Keratinocyte (primary cell): Measurements from ENCODE around the gene ANKFY1. TPM values are rescaled to one million over a fixed set of nuclear protein-coding genes. Genes with fewer than 3 reads are reported as not detected.

Experiments
- DNase-seq: peaks from one replicate; pipeline ENCODE4 v3.0.0-alpha.2; 2011; ENCODE audit warnings: low read depth, missing footprints, low spot score
- FAIRE-seq: peaks from 2 replicates; lab custom pipeline; 2011; peaks lifted over from hg19 to GRCh38; lab: Jason Lieb, UNC
- H2AFZ ChIP-seq: 2 replicates; pipeline ENCODE4 v1.6.0; 2012; ENCODE audit warnings: low read length, control low read depth, inconsistent platforms; ENCODE audit not compliant: control insufficient read depth
- H3K27ac ChIP-seq: 2 replicates; pipeline ENCODE4 v1.5.1; 2011; ENCODE audit warnings: low read length; ENCODE audit not compliant: control insufficient read depth, insufficient read depth
- H3K27me3 ChIP-seq: 3 replicates; pipeline ENCODE4 v1.6.0; 2011; ENCODE audit warnings: low read length; ENCODE audit not compliant: control insufficient read depth, insufficient read depth; ENCODE audit errors: extremely low read depth
- H3K36me3 ChIP-seq, 2 experiments: 2 replicates in 1 of 2; 3 replicates in 1 of 2; pipeline ENCODE4 v1.5.1; 2011; ENCODE audit warnings: low read length in 2 of 2, mild to moderate bottlenecking in 1 of 2; ENCODE audit not compliant: control insufficient read depth in 2 of 2, insufficient read depth in 2 of 2; ENCODE audit errors: extremely low read depth in 1 of 2
- H3K4me1 ChIP-seq: 3 replicates; pipeline ENCODE4 v1.5.1; 2011; ENCODE audit warnings: low read length; ENCODE audit not compliant: control insufficient read depth, insufficient read depth; ENCODE audit errors: extremely low read depth
- H3K4me2 ChIP-seq: 3 replicates; pipeline ENCODE4 v1.6.0; 2011; ENCODE audit warnings: low read depth, low read length; ENCODE audit not compliant: control insufficient read depth, insufficient read depth; ENCODE audit errors: extremely low read depth
- H3K4me3 ChIP-seq, 3 experiments: fragments of 200-600 bp in 1 of 3; sonication (generic) in 1 of 3; 2 replicates in 2 of 3; 3 replicates in 1 of 3; pipeline ENCODE4 v1.5.1; 2011 to 2016; ENCODE audit warnings: low read length in 3 of 3, mild to moderate bottlenecking in 3 of 3, control low read depth in 2 of 3, inconsistent platforms in 1 of 3, low read depth in 1 of 3, mixed read lengths in 1 of 3, mixed run types in 1 of 3, moderate library complexity in 1 of 3; ENCODE audit not compliant: control insufficient read depth in 2 of 3, insufficient read depth in 2 of 3; ENCODE audit errors: extremely low read depth in 1 of 3
- H3K79me2 ChIP-seq: 2 replicates; pipeline ENCODE4 v1.6.0; 2012; ENCODE audit warnings: low read length; ENCODE audit not compliant: control insufficient read depth, insufficient read depth
- H3K9ac ChIP-seq: 3 replicates; pipeline ENCODE4 v1.6.0; 2011; ENCODE audit warnings: low read length; ENCODE audit not compliant: control insufficient read depth, insufficient read depth; ENCODE audit errors: extremely low read depth
- H3K9me1 ChIP-seq: 3 replicates; pipeline ENCODE4 v1.6.0; 2011; ENCODE audit warnings: low read length; ENCODE audit not compliant: control insufficient read depth, insufficient read depth; ENCODE audit errors: extremely low read depth
- H3K9me3 ChIP-seq: 2 replicates; pipeline ENCODE4 v1.5.1; 2012; ENCODE audit warnings: low read depth, low read length; ENCODE audit not compliant: control insufficient read depth
- H4K20me1 ChIP-seq: 3 replicates; pipeline ENCODE4 v1.6.0; 2011; ENCODE audit warnings: low read length; ENCODE audit not compliant: control insufficient read depth, insufficient read depth; ENCODE audit errors: extremely low read depth
- CTCF ChIP-seq, 3 experiments: IDR thresholded peaks in 1 of 3; conservative IDR thresholded peaks in 1 of 3; optimal IDR thresholded peaks in 1 of 3; 2 replicates in 2 of 3; 3 replicates in 1 of 3; pipeline versions ENCODE3 to v1.5.1; 2011; ENCODE audit warnings: low read length in 3 of 3, mild to moderate bottlenecking in 3 of 3, moderate library complexity in 2 of 3, control low read depth in 1 of 3, inconsistent platforms in 1 of 3; ENCODE audit not compliant: insufficient read depth in 2 of 3; ENCODE audit errors: extremely low read depth in 1 of 3
- EZH2 ChIP-seq: IDR thresholded peaks from one replicate; pipeline ENCODE4 v1.6.1; 2012; ENCODE audit warnings: inconsistent platforms, mild to moderate bottlenecking, low read length, moderate library complexity
- dilution Hi-C: fragments of 300-500 bp; cut with MboI; formaldehyde crosslinking; loops from one replicate; pipeline ENCODE4 v1.7.0; 2020; ENCODE audit warnings: low sequenced_read_pairs; ENCODE audit not compliant: extremely low pct_ligation_motif_present
- polyA plus RNA-seq, 5 experiments: library from polyadenylated mRNA; depleted of rRNA in 3 of 5; stranded (reverse) in 3 of 5; stranded (forward) in 1 of 5; unstranded in 1 of 5; fragments of >200 nt; gene quantifications; 1 replicate in 1 of 5; 2 replicates in 3 of 5; 3 replicates in 1 of 5; pipeline versions ENCODE4 v1.2.1 to v1.2.3, GENCODE V29; 2011 to 2012; ENCODE audit warnings: missing spikeins in 2 of 5, low read depth in 1 of 5, low replicate concordance in 1 of 5

Gene ANKFY1
- polyA plus RNA-seq, 1 donor (not counting 4 experiments of a cell fraction or from before 2014, with no cell fraction given), result 27.0 TPM

- H3K4me1 ChIP-seq, result no peaks in the 10 kb centered on the region
- H4K20me1 ChIP-seq, result peaks cover 11% of the 10 kb centered on the region
- H3K9me1 ChIP-seq, result no peaks in the 10 kb centered on the region
- dilution Hi-C loops, result no loop called here
- H3K36me3 ChIP-seq, result peaks cover 16 to 22% of the 10 kb centered on the region in 2 experiments
- H3K79me2 ChIP-seq, result peaks cover 86% of the 10 kb centered on the region
- H3K27me3 ChIP-seq, result no peaks in the 10 kb centered on the region
- TF ChIP-seq CTCF (optimal IDR thresholded peaks at IDR 0.05 in 1 of 3, IDR thresholded peaks at IDR 0.05 in 1 of 3, conservative IDR thresholded peaks at IDR 0.05 in 1 of 3; ENCODE audit: extremely low read depth in 1 of 3, insufficient read depth in 2 of 3, low read length in 3 of 3), result no peak
- no peak for TF ChIP-seq EZH2
- no peak overlapping the region for H3K27ac ChIP-seq
- H3K9ac ChIP-seq, result no peak overlapping the region
- no peak overlapping the region for H2AFZ ChIP-seq
- H3K9me3 ChIP-seq, result no peaks in the 10 kb centered on the region
- DNase-seq, result no peak
- H3K4me2 ChIP-seq, result no peak overlapping the region
- no peak overlapping the region for H3K4me3 ChIP-seq
- FAIRE-seq, result peak; percentile 57
These were observed 33.6 kb upstream of the ANKFY1 start for GRCh38 chr17:4297351-4297750.

GRCh38 chr17:4295686-4296085 lies 31.9 kb upstream of the ANKFY1 start:
- peaks cover 83% of the 10 kb centered on the region for H3K79me2 ChIP-seq
- H3K36me3 ChIP-seq, result peaks cover 14 to 16% of the 10 kb centered on the region in 2 experiments
- H3K9me1 ChIP-seq, result no peaks in the 10 kb centered on the region
- H3K4me1 ChIP-seq, result no peaks in the 10 kb centered on the region
- dilution Hi-C loops, result no loop called here
- H2AFZ ChIP-seq, result no peak overlapping the region
- FAIRE-seq (no peak), DNase-seq (no peak)
- no peaks in the 10 kb centered on the region for H3K27me3 ChIP-seq
- peaks cover 11% of the 10 kb centered on the region for H4K20me1 ChIP-seq
- TF ChIP-seq EZH2 (no peak), CTCF (optimal IDR thresholded peaks at IDR 0.05 in 1 of 3, IDR thresholded peaks at IDR 0.05 in 1 of 3, conservative IDR thresholded peaks at IDR 0.05 in 1 of 3; ENCODE audit: extremely low read depth in 1 of 3, insufficient read depth in 2 of 3, low read length in 3 of 3) (no peak)
- no peaks in the 10 kb centered on the region for H3K9me3 ChIP-seq
- H3K4me2 ChIP-seq, result no peak overlapping the region
- no peak overlapping the region for H3K9ac ChIP-seq
- H3K27ac ChIP-seq, result no peak overlapping the region
- no peak overlapping the region for H3K4me3 ChIP-seq
